Upper lobe of right lung (tissue), 1 donor: ENCODE results near the gene COL15A1. TPM values are rescaled to one million over a fixed set of nuclear protein-coding genes. Genes with fewer than 3 reads are reported as not detected.

Experiments used
- ATAC-seq: fragments of 200-7000 bp; cut with Tn5 transposase; one replicate; pipeline ENCODE4 v1.9.1; 2020; ENCODE audit warnings: mild to moderate bottlenecking, moderate library complexity
- DNase-seq: peaks from one replicate; pipeline ENCODE4 v3.0.0-alpha.2; 2020
- H3K27ac ChIP-seq: fragments of 200-600 bp; one replicate; pipeline ENCODE4 v1.8.0; 2022
- H3K27me3 ChIP-seq: fragments of 200-600 bp; one replicate; pipeline ENCODE4 v1.8.0; 2022; ENCODE audit warnings: mild to moderate bottlenecking
- H3K36me3 ChIP-seq: fragments of 200-600 bp; one replicate; pipeline ENCODE4 v1.8.0; 2022
- H3K4me1 ChIP-seq: fragments of 200-600 bp; one replicate; pipeline ENCODE4 v1.8.0; 2022
- H3K4me3 ChIP-seq: fragments of 200-600 bp; one replicate; pipeline ENCODE4 v1.8.0; 2022; ENCODE audit warnings: mild to moderate bottlenecking
- H3K9me3 ChIP-seq: fragments of 200-600 bp; one replicate; pipeline ENCODE4 v1.8.0; 2022
- intact Hi-C: fragments of 100-400 bp; cut with DNase I; formaldehyde crosslinking; loops from one replicate; pipeline ENCODE4 v1.11.0; 2022
- total RNA-seq: library from RNA; stranded (reverse); fragmentation: NEBNext Ultra II Directional; extraction: Animal tissue kit (Norgen Biotek cat#: 25700); gene quantifications from one replicate; pipeline ENCODE4 v1.2.1, GENCODE V29; 2021
- TF ChIP-seq, protein P1 (sequence below): fragments of 200-600 bp; IDR thresholded peaks from one replicate; pipeline ENCODE4 v1.8.0; 2022; ENCODE audit warnings: antibody characterized with exemption
- donor health status: DM: no; HTN: yes; CAD: no; lungs with severe emphysema.

COL15A1 gene
- total RNA-seq, 1 donor from 2014 or later: 8.0 TPM

DNA sequence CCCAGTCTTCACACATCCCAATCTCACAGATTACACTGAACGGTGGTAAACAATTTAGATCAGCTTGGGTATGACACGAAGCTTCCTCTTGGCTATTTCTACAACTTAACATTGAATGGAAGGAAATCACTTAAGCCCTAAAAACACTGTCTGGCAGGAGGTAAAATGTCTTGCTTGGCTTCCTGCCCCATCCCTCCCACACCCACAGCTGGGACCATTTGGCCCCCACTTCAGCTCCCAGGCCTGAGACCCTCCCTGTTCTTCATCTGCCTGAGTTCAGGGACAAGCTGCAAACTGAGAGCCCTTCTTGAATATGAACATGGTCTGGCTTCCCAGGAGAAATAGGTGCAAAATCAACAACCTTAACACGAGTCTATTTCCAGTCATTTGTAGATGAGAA lies 3.4 kb upstream of the COL15A1 start:
- Histone ChIP-seq H3K36me3 (no peaks in the 10 kb centered on the region), H3K27ac (no peak overlapping the region), H3K4me1 (no peaks in the 10 kb centered on the region), H3K4me3 (no peak overlapping the region), H3K9me3 (no peaks in the 10 kb centered on the region), H3K27me3 (peaks cover 23% of the 10 kb centered on the region)
- no peak for ATAC-seq
- no peak for DNase-seq
- TF ChIP-seq, protein P1, sequence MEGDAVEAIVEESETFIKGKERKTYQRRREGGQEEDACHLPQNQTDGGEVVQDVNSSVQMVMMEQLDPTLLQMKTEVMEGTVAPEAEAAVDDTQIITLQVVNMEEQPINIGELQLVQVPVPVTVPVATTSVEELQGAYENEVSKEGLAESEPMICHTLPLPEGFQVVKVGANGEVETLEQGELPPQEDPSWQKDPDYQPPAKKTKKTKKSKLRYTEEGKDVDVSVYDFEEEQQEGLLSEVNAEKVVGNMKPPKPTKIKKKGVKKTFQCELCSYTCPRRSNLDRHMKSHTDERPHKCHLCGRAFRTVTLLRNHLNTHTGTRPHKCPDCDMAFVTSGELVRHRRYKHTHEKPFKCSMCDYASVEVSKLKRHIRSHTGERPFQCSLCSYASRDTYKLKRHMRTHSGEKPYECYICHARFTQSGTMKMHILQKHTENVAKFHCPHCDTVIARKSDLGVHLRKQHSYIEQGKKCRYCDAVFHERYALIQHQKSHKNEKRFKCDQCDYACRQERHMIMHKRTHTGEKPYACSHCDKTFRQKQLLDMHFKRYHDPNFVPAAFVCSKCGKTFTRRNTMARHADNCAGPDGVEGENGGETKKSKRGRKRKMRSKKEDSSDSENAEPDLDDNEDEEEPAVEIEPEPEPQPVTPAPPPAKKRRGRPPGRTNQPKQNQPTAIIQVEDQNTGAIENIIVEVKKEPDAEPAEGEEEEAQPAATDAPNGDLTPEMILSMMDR: no peak
- intact Hi-C loops: no loop called here

DNA sequence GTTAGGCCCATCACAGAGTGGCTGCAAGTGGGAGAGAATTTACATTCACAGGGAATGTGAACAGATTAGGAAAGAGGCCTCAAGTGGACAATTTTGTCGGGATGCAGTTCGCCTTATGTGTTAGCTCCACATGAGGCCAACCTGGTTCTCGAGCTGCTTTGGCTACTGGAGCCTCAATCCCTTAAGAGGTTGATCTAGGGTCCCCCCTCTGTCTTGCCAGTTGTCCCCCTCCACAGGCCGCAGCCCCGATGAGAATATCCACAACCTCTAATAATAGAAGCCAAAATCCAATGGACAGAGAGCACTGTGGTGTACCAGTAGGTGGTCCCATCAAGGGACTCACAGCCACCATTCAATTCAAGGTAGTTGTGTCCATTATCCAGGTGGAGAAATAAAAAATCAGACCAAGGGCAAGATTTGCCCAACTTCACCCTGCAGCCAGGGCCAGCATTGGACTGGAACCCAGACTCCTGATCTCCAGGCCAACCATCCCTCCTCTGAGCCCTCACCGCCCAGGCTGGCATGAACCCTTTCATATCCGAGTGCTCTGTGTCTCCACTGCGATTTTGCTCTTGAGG lies 1.7 kb upstream of the COL15A1 start:
- Histone ChIP-seq H3K4me1 (no peaks in the 10 kb centered on the region), H3K27me3 (peaks cover 35% of the 10 kb centered on the region), H3K4me3 (no peak overlapping the region), H3K36me3 (no peaks in the 10 kb centered on the region), H3K9me3 (no peaks in the 10 kb centered on the region), H3K27ac (no peak overlapping the region)
- DNase-seq: no peak
- TF ChIP-seq, protein P1: no peak
- intact Hi-C loops: no loop called here
- ATAC-seq: no peak

DNA sequence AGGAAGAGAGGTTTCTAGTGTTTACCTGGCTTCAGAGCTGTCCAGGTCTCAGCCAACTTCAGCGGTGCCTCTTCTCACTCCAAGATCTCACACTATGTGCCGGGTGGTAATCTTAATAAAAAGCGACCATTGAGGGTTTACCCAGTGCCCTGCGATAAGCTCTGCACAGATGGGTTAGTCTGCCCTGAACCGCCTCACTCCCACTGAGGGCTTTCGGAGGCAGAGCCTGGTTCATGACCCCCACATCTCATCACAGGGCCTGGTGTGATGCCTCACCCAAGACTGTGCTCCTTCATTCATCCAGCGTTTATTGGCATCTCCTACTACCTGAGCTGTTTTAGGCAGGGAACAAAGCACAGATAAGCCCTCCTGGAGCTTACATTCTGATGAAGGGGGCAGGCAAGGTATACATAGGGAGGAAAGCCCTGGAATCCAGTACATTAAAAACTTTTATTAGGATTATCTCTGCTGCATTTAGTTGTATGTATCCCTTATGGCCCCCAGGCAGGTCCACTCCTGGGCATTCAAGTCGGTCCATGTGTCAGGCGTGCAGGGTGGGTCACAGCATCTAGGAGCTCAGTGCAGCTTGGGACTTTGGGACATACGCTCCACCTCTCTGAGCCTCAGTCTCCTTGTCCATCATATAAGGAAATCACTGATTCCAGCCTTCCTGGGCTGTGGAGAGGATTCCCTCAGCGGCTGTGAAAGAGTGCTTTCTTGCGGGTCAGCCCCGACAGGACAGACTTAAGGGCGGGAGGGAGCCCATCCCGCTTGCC lies 613 bp upstream of the COL15A1 start:
- Histone ChIP-seq H3K36me3 (no peaks in the 10 kb centered on the region), H3K27me3 (peaks cover 35% of the 10 kb centered on the region), H3K27ac (no peak overlapping the region), H3K4me1 (no peaks in the 10 kb centered on the region), H3K4me3 (peak overlapping the region; percentile 51), H3K9me3 (no peaks in the 10 kb centered on the region)
- intact Hi-C loops: no loop called here
- TF ChIP-seq, protein P1: no peak
- DNase-seq (no peak), ATAC-seq (no peak)

DNA sequence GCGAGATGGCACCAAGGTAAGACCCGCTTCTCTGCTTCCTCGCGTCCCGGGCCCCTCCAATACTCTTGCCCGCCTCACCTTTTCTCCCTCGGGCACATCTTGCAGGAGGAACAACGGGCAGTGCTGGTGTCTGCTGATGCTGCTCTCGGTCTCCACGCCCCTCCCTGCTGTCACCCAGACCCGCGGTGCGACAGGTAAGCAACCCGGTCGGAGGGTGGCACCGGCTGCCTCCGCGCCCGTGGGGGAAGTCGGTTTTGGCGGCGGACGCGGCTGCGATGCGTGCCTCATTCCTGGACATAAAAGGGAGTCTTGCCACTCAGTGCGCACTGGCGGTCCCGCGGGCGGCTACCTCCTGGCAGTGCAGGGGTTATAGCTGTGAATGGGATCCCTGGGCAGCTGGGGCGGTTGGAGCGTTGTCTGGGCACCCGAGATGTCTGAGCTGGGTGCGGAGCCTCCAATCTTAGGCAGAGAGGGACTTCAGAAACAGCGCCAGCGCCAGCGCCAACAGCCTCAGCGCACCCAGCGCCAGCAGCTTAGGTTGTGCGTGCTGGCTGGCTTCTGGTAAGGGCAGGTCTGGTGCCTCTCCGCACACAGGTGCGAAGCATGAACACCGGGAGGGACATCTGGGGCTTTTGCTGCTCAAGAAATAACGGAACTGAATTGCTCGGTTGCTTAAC lies 488 bp downstream of the COL15A1 start:
- intact Hi-C loops: no loop called here
- Histone ChIP-seq H3K27ac (peak overlapping the region; percentile 24), H3K36me3 (no peaks in the 10 kb centered on the region), H3K4me3 (peak overlapping the region; percentile 51), H3K9me3 (no peaks in the 10 kb centered on the region), H3K27me3 (peaks cover 35% of the 10 kb centered on the region), H3K4me1 (no peaks in the 10 kb centered on the region)
- ATAC-seq: peak; percentile 28
- DNase-seq: no peak
- TF ChIP-seq, protein P1: no peak

DNA sequence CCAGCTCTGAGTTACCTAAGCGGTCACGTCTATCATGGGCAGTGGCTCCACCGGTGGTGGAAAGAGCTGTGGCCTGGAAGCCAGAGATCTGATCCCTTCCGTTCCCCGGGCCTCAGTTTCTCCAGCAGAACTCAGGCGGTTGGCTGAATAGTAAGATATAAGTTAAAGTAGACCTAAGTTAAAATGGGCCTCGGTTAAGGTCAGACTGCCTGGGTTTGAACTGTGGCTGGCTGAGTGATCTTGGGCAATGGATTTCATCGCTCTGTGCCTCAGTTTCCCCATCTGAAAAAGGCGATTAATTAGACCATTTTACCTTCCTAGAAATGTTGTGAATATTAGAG lies 997 bp downstream of the COL15A1 start:
- DNase-seq: no peak
- Histone ChIP-seq H3K27me3 (peaks cover 35% of the 10 kb centered on the region), H3K4me1 (no peaks in the 10 kb centered on the region), H3K4me3 (peak overlapping the region; percentile 51), H3K9me3 (no peaks in the 10 kb centered on the region), H3K27ac (no peak overlapping the region), H3K36me3 (no peaks in the 10 kb centered on the region)
- ATAC-seq: no peak
- TF ChIP-seq, protein P1: no peak
- intact Hi-C loops: no loop called here
